ENCODE measurements around the gene NFATC1. TPM values are rescaled to one million over a fixed set of nuclear protein-coding genes. Genes with fewer than 3 reads are reported as not detected.

NFATC1 gene
- total and polyA plus RNA-seq, 9 donors, result 8.4 to 28.3 (median 12.2) TPM

DNA sequence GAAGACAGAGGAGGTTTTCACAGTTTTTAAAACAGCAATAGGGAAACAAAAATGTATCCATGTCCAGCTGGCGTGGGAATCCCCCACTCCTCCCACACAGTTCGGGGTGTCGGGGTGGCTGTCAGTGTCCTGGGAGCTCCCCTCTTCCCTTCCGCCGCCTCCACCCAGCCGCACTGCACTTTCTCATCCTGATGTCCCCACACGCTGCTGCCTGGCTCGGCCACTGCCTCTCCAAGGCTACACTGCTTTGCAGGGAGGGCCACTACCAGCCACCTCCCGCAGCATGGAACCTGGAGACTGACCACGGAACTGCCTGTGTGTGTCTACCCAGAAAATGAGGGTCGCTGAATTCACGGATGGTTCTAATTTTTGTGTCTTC lies 145.2 kb downstream of the NFATC1 start:
- TF ChIP-seq POLR2A (IDR thresholded peaks at IDR 0.05) (no peak), EP300 (IDR thresholded peaks at IDR 0.05) (no peak)
- TF ChIP-seq, protein P1, sequence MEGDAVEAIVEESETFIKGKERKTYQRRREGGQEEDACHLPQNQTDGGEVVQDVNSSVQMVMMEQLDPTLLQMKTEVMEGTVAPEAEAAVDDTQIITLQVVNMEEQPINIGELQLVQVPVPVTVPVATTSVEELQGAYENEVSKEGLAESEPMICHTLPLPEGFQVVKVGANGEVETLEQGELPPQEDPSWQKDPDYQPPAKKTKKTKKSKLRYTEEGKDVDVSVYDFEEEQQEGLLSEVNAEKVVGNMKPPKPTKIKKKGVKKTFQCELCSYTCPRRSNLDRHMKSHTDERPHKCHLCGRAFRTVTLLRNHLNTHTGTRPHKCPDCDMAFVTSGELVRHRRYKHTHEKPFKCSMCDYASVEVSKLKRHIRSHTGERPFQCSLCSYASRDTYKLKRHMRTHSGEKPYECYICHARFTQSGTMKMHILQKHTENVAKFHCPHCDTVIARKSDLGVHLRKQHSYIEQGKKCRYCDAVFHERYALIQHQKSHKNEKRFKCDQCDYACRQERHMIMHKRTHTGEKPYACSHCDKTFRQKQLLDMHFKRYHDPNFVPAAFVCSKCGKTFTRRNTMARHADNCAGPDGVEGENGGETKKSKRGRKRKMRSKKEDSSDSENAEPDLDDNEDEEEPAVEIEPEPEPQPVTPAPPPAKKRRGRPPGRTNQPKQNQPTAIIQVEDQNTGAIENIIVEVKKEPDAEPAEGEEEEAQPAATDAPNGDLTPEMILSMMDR (IDR thresholded peaks at IDR 0.05), result no peak
- no peak overlapping the region for H3K4me3 ChIP-seq
- peak in 2 of 5 donors; percentile 7 to 12 for DNase-seq
- intact Hi-C loops (cut with DNase I), result no loop called here
- H3K4me1 ChIP-seq (ENCODE audit: insufficient read depth), result peaks cover 1% of the 10 kb centered on the region
- no peaks in the 10 kb centered on the region for H3K27me3 ChIP-seq
- H3K36me3 ChIP-seq, result no peaks in the 10 kb centered on the region
- 16 to 35% (median 30%) methylated on average over 12 of the region's 12 CpGs for WGBS, 3 donors
- no peaks in the 10 kb centered on the region for H3K9me3 ChIP-seq
- H3K27ac ChIP-seq, result no peak overlapping the region

DNA sequence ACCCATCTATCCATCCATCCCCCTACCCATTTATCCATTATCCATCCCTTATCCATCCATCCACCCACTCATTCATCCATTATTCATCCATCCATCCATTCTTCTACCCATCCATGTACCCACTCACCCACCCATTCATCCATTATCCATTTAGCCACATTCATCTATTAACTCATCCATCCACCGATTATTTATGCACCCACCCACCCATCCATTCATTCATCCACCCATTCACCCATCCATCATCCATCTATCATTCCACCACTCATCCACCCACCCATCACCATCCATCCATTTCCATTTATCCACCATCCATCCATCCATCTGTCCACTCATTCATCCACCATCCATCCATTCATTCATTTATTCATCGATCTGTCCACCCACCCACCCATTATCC lies 146.5 kb downstream of the NFATC1 start:
- Histone ChIP-seq H3K4me1 (ENCODE audit: insufficient read depth) (peaks cover 1% of the 10 kb centered on the region), H3K27ac (no peak overlapping the region), H3K4me3 (no peak overlapping the region), H3K36me3 (no peaks in the 10 kb centered on the region), H3K9me3 (no peaks in the 10 kb centered on the region), H3K27me3 (no peaks in the 10 kb centered on the region)
- intact Hi-C loops (cut with DNase I), result no loop called here
- no peak for TF ChIP-seq EP300 (IDR thresholded peaks at IDR 0.05)
- no peak for TF ChIP-seq POLR2A (IDR thresholded peaks at IDR 0.05)
- TF ChIP-seq, protein P1 (IDR thresholded peaks at IDR 0.05), result no peak
- DNase-seq, result no peak
- 93 to 97% (median 93%) methylated on average over 2 of the region's 2 CpGs for WGBS, 3 donors

DNA sequence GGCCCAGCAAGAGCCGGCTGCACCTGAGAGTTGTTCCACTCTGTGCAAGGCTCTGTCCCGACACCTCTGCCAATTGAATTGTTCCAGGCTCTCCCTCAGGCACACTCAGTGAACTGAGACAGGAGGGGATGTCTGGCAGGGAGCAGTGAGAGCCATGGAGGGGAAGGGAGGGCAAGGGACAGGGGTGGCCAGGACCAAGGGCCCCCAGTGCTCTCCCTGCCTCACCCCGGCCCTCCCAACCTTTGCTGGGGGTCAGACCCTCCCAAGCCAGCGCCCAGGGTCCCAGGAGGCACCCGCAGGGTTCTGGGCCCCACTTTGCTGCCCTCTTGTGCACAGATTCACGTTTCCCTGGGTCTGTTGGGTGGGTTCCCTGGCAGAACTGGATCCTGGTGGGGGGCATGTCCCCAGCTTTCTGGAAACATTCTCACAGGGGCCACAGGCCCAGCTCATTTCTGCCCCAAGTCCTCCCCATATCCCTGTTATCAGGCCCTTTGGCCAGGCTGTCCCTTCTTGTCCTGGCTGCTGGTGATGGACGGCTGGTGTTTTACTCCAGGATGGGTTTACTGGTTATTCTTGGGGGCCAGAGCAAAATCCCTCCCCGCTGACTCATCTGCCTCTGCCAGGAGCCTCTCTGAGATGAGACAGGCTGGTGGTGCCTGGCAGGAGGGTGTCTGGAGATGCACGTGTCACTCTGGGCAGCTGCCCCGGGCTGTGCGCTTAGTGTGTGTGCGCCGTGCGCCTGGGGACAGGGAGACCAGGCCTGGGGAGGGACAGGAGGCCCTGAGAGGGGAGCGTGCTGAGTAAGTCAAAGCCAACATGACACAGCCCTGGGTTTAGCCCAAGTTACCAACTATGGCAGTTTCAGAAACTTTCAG lies 147.4 kb downstream of the NFATC1 start:
- 82 to 93% (median 86%) methylated on average over 15 of the region's 15 CpGs for WGBS, 3 donors
- Histone ChIP-seq H3K4me1 (ENCODE audit: insufficient read depth) (peaks cover 1% of the 10 kb centered on the region), H3K36me3 (no peaks in the 10 kb centered on the region), H3K4me3 (no peak overlapping the region), H3K9me3 (no peaks in the 10 kb centered on the region), H3K27me3 (no peaks in the 10 kb centered on the region), H3K27ac (no peak overlapping the region)
- intact Hi-C loops (cut with DNase I), result no loop called here
- TF ChIP-seq, protein P1 (IDR thresholded peaks at IDR 0.05), result no peak
- TF ChIP-seq EP300 (IDR thresholded peaks at IDR 0.05), result no peak
- DNase-seq, result peak in 2 of 5 donors; percentile 5 to 9

DNA sequence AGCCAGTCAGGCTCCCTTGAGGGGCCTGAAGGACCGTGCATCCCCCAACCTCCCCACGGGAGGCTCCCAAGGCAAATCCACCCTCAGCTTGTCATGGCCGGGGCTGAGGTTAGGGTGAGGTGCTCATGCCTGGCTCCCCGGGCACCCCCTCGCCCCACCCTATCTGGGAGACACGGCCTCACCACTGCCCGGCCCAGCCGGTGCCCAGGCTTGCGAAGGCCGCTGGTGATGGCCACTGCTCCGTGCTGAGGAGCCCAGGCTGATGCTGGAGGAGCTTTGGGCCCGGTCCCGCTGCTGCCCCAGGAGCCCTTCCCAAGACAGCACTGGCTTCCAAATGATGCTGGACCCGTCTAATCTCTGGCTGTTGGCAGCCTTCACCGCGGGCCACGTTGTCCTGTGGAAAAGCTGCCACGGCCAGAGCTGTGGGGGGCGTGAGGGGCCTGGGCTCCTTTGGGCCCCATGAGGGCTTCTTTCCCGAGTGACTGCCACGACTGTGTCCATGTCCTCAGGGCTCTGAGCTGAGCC lies 148.2 kb downstream of the NFATC1 start:
- Histone ChIP-seq H3K27me3 (no peaks in the 10 kb centered on the region), H3K36me3 (no peaks in the 10 kb centered on the region), H3K9me3 (no peaks in the 10 kb centered on the region), H3K27ac (no peak overlapping the region), H3K4me1 (ENCODE audit: insufficient read depth) (peaks cover 1% of the 10 kb centered on the region), H3K4me3 (no peak overlapping the region)
- TF ChIP-seq EP300 (IDR thresholded peaks at IDR 0.05) (no peak), POLR2A (IDR thresholded peaks at IDR 0.05) (no peak)
- TF ChIP-seq, protein P1 (IDR thresholded peaks at IDR 0.05), result no peak
- peak in 2 of 5 donors; percentile 3 to 7 for DNase-seq
- intact Hi-C loops (cut with DNase I), result no loop called here
- WGBS, 3 donors, result 76 to 79% (median 78%) methylated on average over 20 to 21 of the region's 21 CpGs

All from ovary (tissue), 9 donors.